ENCODE data around the gene TGFB1. TPM values are rescaled to one million over a fixed set of nuclear protein-coding genes. Genes with fewer than 3 reads are reported as not detected.

Gene TGFB1
- total RNA-seq, 1 donor from 2014 or later = 25.7 TPM

GRCh38 chr19:41324921-41325639, 28.6 kb downstream of the TGFB1 start:
- no peaks in the 10 kb centered on the region for H3K36me3 ChIP-seq (ENCODE audit: control insufficient read depth, insufficient read depth, low read length)
- no peak for DNase-seq (ENCODE audit: low read depth)

GRCh38 chr19:41324231-41324702, 29.5 kb downstream of the TGFB1 start:
- no peak overlapping the region for H3K4me3 ChIP-seq (ENCODE audit: low read depth, low read length)
- H3K36me3 ChIP-seq (ENCODE audit: control insufficient read depth, insufficient read depth, low read length) = no peaks in the 10 kb centered on the region
- TF ChIP-seq CTCF (IDR thresholded peaks at IDR 0.05; ENCODE audit: insufficient read depth, low read length, poor library complexity, severe bottlenecking) = no peak
- H3K27me3 ChIP-seq (ENCODE audit: control insufficient read depth, insufficient read depth, low read length) = no peaks in the 10 kb centered on the region
- no peak for DNase-seq (ENCODE audit: low read depth)

More at GRCh38 chr19:41324921-41325639, 28.6 kb downstream of the TGFB1 start:
- Histone ChIP-seq H3K4me3 (ENCODE audit: low read depth, low read length) (no peak overlapping the region), H3K27me3 (ENCODE audit: control insufficient read depth, insufficient read depth, low read length) (no peaks in the 10 kb centered on the region)
- TF ChIP-seq CTCF (IDR thresholded peaks at IDR 0.05; ENCODE audit: insufficient read depth, low read length, poor library complexity, severe bottlenecking) = no peak

GRCh38 chr19:41323430-41324125, 30.1 kb downstream of the TGFB1 start:
- H3K27me3 ChIP-seq (ENCODE audit: control insufficient read depth, insufficient read depth, low read length) = no peaks in the 10 kb centered on the region
- TF ChIP-seq CTCF (IDR thresholded peaks at IDR 0.05; ENCODE audit: insufficient read depth, low read length, poor library complexity, severe bottlenecking) = no peak
- peak; percentile 76 for DNase-seq (ENCODE audit: low read depth)
- H3K36me3 ChIP-seq (ENCODE audit: control insufficient read depth, insufficient read depth, low read length) = no peaks in the 10 kb centered on the region
- no peak overlapping the region for H3K4me3 ChIP-seq (ENCODE audit: low read depth, low read length)

GRCh38 chr19:41323023-41323422, 30.7 kb downstream of the TGFB1 start:
- Histone ChIP-seq H3K36me3 (ENCODE audit: control insufficient read depth, insufficient read depth, low read length) (no peaks in the 10 kb centered on the region), H3K4me3 (ENCODE audit: low read depth, low read length) (no peak overlapping the region), H3K27me3 (ENCODE audit: control insufficient read depth, insufficient read depth, low read length) (no peaks in the 10 kb centered on the region)
- TF ChIP-seq CTCF (IDR thresholded peaks at IDR 0.05; ENCODE audit: insufficient read depth, low read length, poor library complexity, severe bottlenecking) = no peak
- DNase-seq (ENCODE audit: low read depth) = no peak

GRCh38 chr19:41322451-41322850, 31.3 kb downstream of the TGFB1 start:
- H3K4me3 ChIP-seq (ENCODE audit: low read depth, low read length) = no peak overlapping the region
- no peak for TF ChIP-seq CTCF (IDR thresholded peaks at IDR 0.05; ENCODE audit: insufficient read depth, low read length, poor library complexity, severe bottlenecking)
- no peaks in the 10 kb centered on the region for H3K27me3 ChIP-seq (ENCODE audit: control insufficient read depth, insufficient read depth, low read length)
- H3K36me3 ChIP-seq (ENCODE audit: control insufficient read depth, insufficient read depth, low read length) = no peaks in the 10 kb centered on the region
- no peak for DNase-seq (ENCODE audit: low read depth)

All from kidney epithelial cell (primary cell).